Activated naive CD8-positive, alpha-beta T cell treated with anti-CD3 and anti-CD28 coated beads, Interleukin-2, amount 10 ng/mL, durations not matched to agents 7 days and 5 days (primary cell): Measurements from ENCODE around the gene GRK5. TPM values are rescaled to one million over a fixed set of nuclear protein-coding genes. Genes with fewer than 3 reads are reported as not detected.
"Not testable (repeated sequence)": the region's sequence is repeated elsewhere in the genome, so short reads cannot be mapped to it uniquely, and the experiment has no call there.

ENCODE experiments used
- ATAC-seq: fragments of 150-1000 bp; cut with Tn5 transposase; one replicate; pipeline ENCODE4 v1.10.0; 2021; ENCODE audit warnings: low read depth, moderate library complexity
- POLR2A ChIA-PET: fragments of 350-600 bp; sonication (Branson Sonifier 250); formaldehyde crosslinking; loops from one replicate; lab custom pipeline; 2021; ENCODE audit warnings: antibody characterized with exemption; lab: Charles Lee
- DNase-seq: peaks from one replicate; pipeline ENCODE4 v3.0.0; 2021
- H3K27ac Mint-ChIP-seq: one replicate; pipeline ENCODE4 v1.8.0; 2022; ENCODE audit warnings: mild to moderate bottlenecking, mixed read lengths
- H3K27me3 Mint-ChIP-seq: one replicate; pipeline ENCODE4 v1.8.0; 2022; ENCODE audit warnings: mild to moderate bottlenecking, moderate library complexity, mixed read lengths
- H3K36me3 Mint-ChIP-seq: one replicate; pipeline ENCODE4 v1.8.0; 2021; ENCODE audit warnings: mild to moderate bottlenecking, mixed read lengths
- H3K4me1 Mint-ChIP-seq: one replicate; pipeline ENCODE4 v1.8.0; 2021; ENCODE audit warnings: mixed read lengths
- H3K4me3 Mint-ChIP-seq: one replicate; pipeline ENCODE4 v1.8.0; 2022; ENCODE audit warnings: mild to moderate bottlenecking, moderate library complexity, mixed read lengths
- H3K9me3 Mint-ChIP-seq: one replicate; pipeline ENCODE4 v1.8.0; 2021; ENCODE audit warnings: mixed read lengths
- total RNA-seq, 2 experiments: library from RNA; stranded (reverse); gene quantifications; one replicate each; pipeline ENCODE4 v1.2.3, GENCODE V29; 2021

GRK5 gene
- total RNA-seq, 2 experiments from 2014 or later = 19.6 to 21.8 TPM

GRCh38 chr10:119178372-119179119 lies 28.8 kb upstream of the GRK5 start, which contains the start of gene PRDX3:
TSS of gene PRDX3 (minus strand) at chr10:119178812. CDS start at chr10:119178790, 22 bp downstream.
- peaks cover 26% of the 10 kb centered on the region for H3K4me1 Mint-ChIP-seq
- ATAC-seq (peak; percentile 96), DNase-seq (peak; percentile 97)
- peak within 1 kb of the TSS; percentile 87 for H3K27ac Mint-ChIP-seq
- peak within 1 kb of the TSS; percentile 93 for H3K4me3 Mint-ChIP-seq
- no peaks in the 10 kb centered on the region for H3K27me3 Mint-ChIP-seq
- POLR2A ChIA-PET = interaction anchor here (0.6 to 1.3 kb wide), 6 partner anchors 12 to 99 kb away, joined by 3 to 6 read pairs (median 4); partner anchors contain the start of gene GRK5
- peaks cover 11% of the 10 kb centered on the region for H3K36me3 Mint-ChIP-seq
- H3K9me3 Mint-ChIP-seq = no peaks in the 10 kb centered on the region

DNA sequence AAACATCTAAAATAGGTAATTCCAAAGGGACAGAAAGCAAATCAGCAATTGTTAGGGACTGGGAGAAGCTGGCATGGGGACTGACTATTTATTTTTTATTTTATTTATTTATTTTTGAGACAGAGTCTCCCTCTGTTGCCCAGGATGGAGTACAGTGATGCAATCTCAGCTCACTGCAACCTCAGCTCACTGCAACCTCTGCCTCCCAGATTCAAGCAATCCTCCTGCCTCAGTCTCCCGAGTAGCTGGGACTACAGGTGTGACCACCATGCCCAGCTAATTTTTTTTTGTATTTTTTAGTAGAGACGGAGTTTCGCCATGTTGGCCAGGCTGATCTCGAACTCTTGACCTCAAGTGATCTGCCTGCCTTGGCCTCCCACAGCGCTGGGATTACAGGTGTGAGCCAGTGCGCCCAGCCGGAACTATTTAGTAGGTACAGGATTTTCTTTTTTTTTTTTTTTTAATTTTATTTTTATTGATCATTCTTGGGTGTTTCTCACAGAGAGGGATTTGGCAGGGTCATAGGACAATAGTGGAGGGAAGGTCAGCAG lies 26.4 kb upstream of the GRK5 start:
- not testable (repeated sequence) for H3K27me3 Mint-ChIP-seq, H3K27ac Mint-ChIP-seq, DNase-seq, H3K4me3 Mint-ChIP-seq, H3K9me3 Mint-ChIP-seq, H3K36me3 Mint-ChIP-seq, ATAC-seq
- H3K4me1 Mint-ChIP-seq = peaks cover 19% of the 10 kb centered on the region
- POLR2A ChIA-PET = interaction anchor here (0.8 to 1.3 kb wide), 2 partner anchors 9 to 16 kb away, joined by 3 to 4 read pairs; no protein-coding TSS in a partner anchor

- H3K4me1 Mint-ChIP-seq = peaks cover 8% of the 10 kb centered on the region
- H3K36me3 Mint-ChIP-seq = no peaks in the 10 kb centered on the region
- H3K4me3 Mint-ChIP-seq = no peak overlapping the region
- POLR2A ChIA-PET = no interaction called here
- ATAC-seq (no peak), DNase-seq (no peak)
- H3K27ac Mint-ChIP-seq = no peak overlapping the region
- H3K27me3 Mint-ChIP-seq = peaks cover 3% of the 10 kb centered on the region
- peaks cover 1% of the 10 kb centered on the region for H3K9me3 Mint-ChIP-seq
Measured at GRCh38 chr10:119183664-119184412, 23.5 kb upstream of the GRK5 start.

GRCh38 chr10:119189811-119190282 lies 17.5 kb upstream of the GRK5 start:
- H3K4me1 Mint-ChIP-seq = peaks cover 16% of the 10 kb centered on the region
- no peaks in the 10 kb centered on the region for H3K9me3 Mint-ChIP-seq
- no peak overlapping the region for H3K4me3 Mint-ChIP-seq
- ATAC-seq = no peak
- POLR2A ChIA-PET = interaction anchor here (0.8 to 1.2 kb wide), 6 partner anchors 9 to 86 kb away, joined by 3 to 6 read pairs (median 4); partner anchors contain the start of genes DENND10, GRK5 and PRDX3
- no peak overlapping the region for H3K27ac Mint-ChIP-seq
- DNase-seq = no peak
- H3K27me3 Mint-ChIP-seq = peaks cover 3% of the 10 kb centered on the region
- peaks cover 2% of the 10 kb centered on the region for H3K36me3 Mint-ChIP-seq

DNA sequence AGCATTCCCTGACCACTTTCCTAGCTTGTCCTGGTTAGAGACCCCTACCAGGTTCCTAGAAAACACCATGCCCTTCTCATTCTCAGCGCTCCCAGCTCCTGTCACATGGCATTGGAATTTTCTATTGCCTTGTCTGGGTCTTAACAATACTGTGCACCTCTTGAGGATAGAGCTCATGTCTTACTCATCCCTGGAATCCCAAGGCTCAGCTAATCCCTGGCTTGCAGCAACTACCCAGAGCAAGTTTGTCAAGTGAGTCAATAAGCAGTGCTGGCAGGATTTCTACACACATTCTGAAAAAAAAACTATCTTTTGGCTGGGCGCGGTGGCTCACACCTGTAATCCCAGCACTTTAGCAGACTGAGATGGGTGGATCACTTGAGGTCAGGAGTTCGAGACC lies 17.0 kb upstream of the GRK5 start:
- no peak overlapping the region for H3K27ac Mint-ChIP-seq
- ATAC-seq = no peak
- POLR2A ChIA-PET = interaction anchor here (0.8 to 1.2 kb wide), 6 partner anchors 10 to 86 kb away, joined by 3 to 6 read pairs (median 4); partner anchors contain the start of genes DENND10, GRK5 and PRDX3

DNA sequence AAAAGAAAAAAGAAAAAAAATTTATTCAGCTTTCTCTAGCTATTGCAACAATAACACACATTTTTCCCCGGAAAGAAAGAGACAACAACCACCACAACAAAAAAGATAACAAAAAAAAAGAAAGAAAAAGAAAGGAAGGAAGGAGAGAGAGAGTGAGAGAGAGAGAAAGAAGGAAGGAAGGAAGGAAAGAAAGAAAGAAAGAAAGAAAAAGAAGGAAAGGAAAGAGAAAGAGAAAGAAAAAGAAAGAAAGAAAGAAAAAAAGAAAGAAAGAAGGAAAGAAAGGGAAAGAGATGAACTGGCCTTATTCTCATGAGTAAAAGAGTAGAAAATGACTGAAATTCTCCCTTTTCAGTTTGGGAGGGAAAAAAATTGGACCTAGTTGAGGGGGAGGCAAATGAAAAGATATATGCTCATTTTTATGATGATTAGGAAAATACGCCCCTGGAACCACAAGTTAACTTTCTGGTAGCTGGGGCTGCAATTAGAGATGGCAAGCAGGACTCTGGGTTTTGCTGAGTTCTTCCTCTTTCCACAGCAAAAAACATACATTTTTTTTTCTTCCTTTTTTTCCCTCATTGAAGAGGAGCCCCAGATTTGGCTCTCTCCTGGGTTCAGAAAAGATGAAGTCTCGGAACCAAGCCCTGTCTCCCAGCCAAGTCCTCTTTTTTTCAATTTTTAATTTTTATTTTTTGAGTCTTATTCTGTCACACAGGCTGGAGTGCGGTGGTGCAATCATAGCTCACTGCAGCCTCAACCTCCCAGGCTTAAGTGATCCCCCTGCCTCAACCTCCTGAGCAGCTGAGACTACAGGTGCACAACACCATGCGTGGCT lies 16.2 kb upstream of the GRK5 start:
- no peak for ATAC-seq
- no peak for DNase-seq
- POLR2A ChIA-PET = no interaction called here
- H3K27me3 Mint-ChIP-seq = peaks cover 3% of the 10 kb centered on the region
- no peak overlapping the region for H3K4me3 Mint-ChIP-seq
- H3K4me1 Mint-ChIP-seq = peaks cover 20% of the 10 kb centered on the region
- H3K27ac Mint-ChIP-seq = no peak overlapping the region
- peaks cover 2% of the 10 kb centered on the region for H3K36me3 Mint-ChIP-seq
- H3K9me3 Mint-ChIP-seq = no peaks in the 10 kb centered on the region

More for the DNA sequence above, 17.0 kb upstream of the GRK5 start:
- H3K36me3 Mint-ChIP-seq = peaks cover 2% of the 10 kb centered on the region
- DNase-seq = no peak
- H3K27me3 Mint-ChIP-seq = peaks cover 3% of the 10 kb centered on the region
- H3K4me1 Mint-ChIP-seq = peaks cover 17% of the 10 kb centered on the region
- no peaks in the 10 kb centered on the region for H3K9me3 Mint-ChIP-seq
- H3K4me3 Mint-ChIP-seq = no peak overlapping the region

DNA sequence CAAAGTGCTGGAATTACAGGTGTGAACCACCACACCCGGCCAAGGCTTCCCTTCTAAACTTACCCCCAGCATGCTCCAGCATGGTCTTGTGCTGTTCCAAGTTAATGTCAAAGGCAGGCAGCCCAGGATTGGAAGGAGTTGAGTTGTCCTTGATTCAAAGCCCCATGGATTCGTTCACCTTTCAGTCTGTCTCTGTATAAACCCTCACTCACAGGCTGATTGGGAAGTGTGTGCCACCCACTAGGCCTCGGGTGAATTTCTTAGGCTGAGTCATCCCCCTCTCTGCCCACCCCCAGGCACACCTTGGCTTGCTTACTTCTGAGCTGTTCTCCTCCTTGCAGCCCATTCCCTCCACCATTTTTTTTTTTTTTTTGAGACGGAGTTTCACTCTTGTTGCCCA lies 15.5 kb upstream of the GRK5 start:
- DNase-seq (no peak), ATAC-seq (no peak)
- POLR2A ChIA-PET = no interaction called here
- Mint-ChIP-seq H3K4me1 (peaks cover 20% of the 10 kb centered on the region), H3K4me3 (no peak overlapping the region), H3K36me3 (peaks cover 2% of the 10 kb centered on the region), H3K9me3 (no peaks in the 10 kb centered on the region), H3K27ac (no peak overlapping the region), H3K27me3 (no peaks in the 10 kb centered on the region)

- Mint-ChIP-seq H3K4me1 (peaks cover 17% of the 10 kb centered on the region), H3K4me3 (no peak overlapping the region), H3K27me3 (no peaks in the 10 kb centered on the region), H3K9me3 (no peaks in the 10 kb centered on the region), H3K36me3 (peaks cover 2% of the 10 kb centered on the region), H3K27ac (peak overlapping the region; percentile 39)
- DNase-seq = no peak
- POLR2A ChIA-PET = interaction anchor here (0.6 to 1.4 kb wide), 2 partner anchors 9 to 346 kb away, joined by 3 to 4 read pairs; no protein-coding TSS in a partner anchor
- peak; percentile 39 for ATAC-seq
Measured at GRCh38 chr10:119197921-119198320, 9.4 kb upstream of the GRK5 start.

GRCh38 chr10:119198438-119198837 lies 8.9 kb upstream of the GRK5 start:
- H3K27ac Mint-ChIP-seq = no peak overlapping the region
- H3K4me3 Mint-ChIP-seq = peak overlapping the region; percentile 26
- POLR2A ChIA-PET = interaction anchor here (1.3 to 1.4 kb wide), 2 partner anchors 8 to 319 kb away, joined by 3 to 4 read pairs; no protein-coding TSS in a partner anchor
- H3K4me1 Mint-ChIP-seq = peaks cover 17% of the 10 kb centered on the region
- ATAC-seq = no peak
- H3K9me3 Mint-ChIP-seq = no peaks in the 10 kb centered on the region
- H3K36me3 Mint-ChIP-seq = no peaks in the 10 kb centered on the region
- no peaks in the 10 kb centered on the region for H3K27me3 Mint-ChIP-seq
- no peak for DNase-seq

GRCh38 chr10:119199231-119199992 lies 8.0 kb upstream of the GRK5 start:
- no peaks in the 10 kb centered on the region for H3K27me3 Mint-ChIP-seq
- ATAC-seq (peak; percentile 81), DNase-seq (peak; percentile 37)
- peaks cover 17% of the 10 kb centered on the region for H3K4me1 Mint-ChIP-seq
- H3K9me3 Mint-ChIP-seq = no peaks in the 10 kb centered on the region
- POLR2A ChIA-PET = interaction anchor here (0.8 to 1.3 kb wide), 5 partner anchors 72 to 344 kb away, joined by 3 to 6 read pairs (median 3); partner anchors contain the start of gene RGS10
- no peak overlapping the region for H3K27ac Mint-ChIP-seq
- no peaks in the 10 kb centered on the region for H3K36me3 Mint-ChIP-seq
- no peak overlapping the region for H3K4me3 Mint-ChIP-seq

- Mint-ChIP-seq H3K4me3 (no peak overlapping the region), H3K4me1 (peaks cover 17% of the 10 kb centered on the region), H3K27me3 (no peaks in the 10 kb centered on the region), H3K36me3 (no peaks in the 10 kb centered on the region), H3K9me3 (no peaks in the 10 kb centered on the region), H3K27ac (no peak overlapping the region)
- POLR2A ChIA-PET = no interaction called here
- ATAC-seq (no peak), DNase-seq (no peak)
Measured at GRCh38 chr10:119201233-119201632, 6.1 kb upstream of the GRK5 start.
